ENCODE data around the gene CLBA1. TPM values are rescaled to one million over a fixed set of nuclear protein-coding genes. Genes with fewer than 3 reads are reported as not detected.
"Not testable (repeated sequence)": the region's sequence is repeated elsewhere in the genome, so short reads cannot be mapped to it uniquely, and the experiment has no call there.

CLBA1 gene
- total and polyA plus RNA-seq, 9 of the 15 experiments (the other 6 are each of a cell fraction or from before 2014, with no cell fraction given): 0.04 to 3.9 (median 2.6) TPM

DNA sequence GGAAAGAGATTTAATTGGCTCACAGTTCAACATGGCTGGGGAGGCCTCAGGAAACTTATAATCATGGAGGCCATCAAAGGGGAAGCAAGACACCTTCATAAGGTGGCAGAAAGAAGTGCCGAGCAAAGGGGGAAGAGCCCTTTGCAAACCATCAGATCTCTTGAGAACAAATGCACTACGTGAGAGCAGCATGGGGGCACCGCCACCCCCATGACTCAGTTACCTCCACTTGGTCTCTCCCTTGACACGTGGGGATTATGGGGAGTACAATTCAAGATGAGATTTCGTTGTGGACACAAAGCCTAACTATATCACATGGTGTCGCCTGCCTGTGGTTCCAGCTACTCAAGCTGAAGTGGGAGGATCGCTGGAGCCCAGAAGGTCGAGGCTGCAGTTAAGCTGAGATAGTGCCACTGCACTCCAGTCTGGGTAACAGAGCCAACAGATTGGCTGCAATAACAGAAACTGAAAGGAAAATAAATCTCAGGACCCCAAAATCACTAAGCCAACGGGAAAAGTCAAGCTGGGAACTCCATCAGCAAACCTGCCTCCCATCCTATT is 45.3 kb downstream of the CLBA1 start (continued):
- 0 out of 4 replicates have a peak, but pooled peaks of 1 of the 2 experiments have one; percentile 23 for TF ChIP-seq FOXK2 (conservative IDR thresholded peaks at IDR 0.05 in 1 of 2, IDR thresholded peaks at IDR 0.05 in 1 of 2; ENCODE audit: low read depth in 2 of 2)
- TF ChIP-seq BHLHE40 (IDR thresholded peaks at IDR 0.05; ENCODE audit: low read length): peak; percentile 26; the same call in 1 of the 2 replicates
- TF ChIP-seq SMARCA5 (IDR thresholded peaks at IDR 0.05): no peak
- no peak for TF ChIP-seq NFE2L1 (tag; IDR thresholded peaks at IDR 0.05; ENCODE audit: borderline replicate concordance, low read depth)
- peak; percentile 48 for TF ChIP-seq L3MBTL2 (IDR thresholded peaks at IDR 0.05)
- TF ChIP-seq ATF7 (IDR thresholded peaks at IDR 0.05): peak; percentile 18; the same call in 1 of the 2 replicates
- TF ChIP-seq ZSCAN29 (IDR thresholded peaks at IDR 0.05): no peak

DNA sequence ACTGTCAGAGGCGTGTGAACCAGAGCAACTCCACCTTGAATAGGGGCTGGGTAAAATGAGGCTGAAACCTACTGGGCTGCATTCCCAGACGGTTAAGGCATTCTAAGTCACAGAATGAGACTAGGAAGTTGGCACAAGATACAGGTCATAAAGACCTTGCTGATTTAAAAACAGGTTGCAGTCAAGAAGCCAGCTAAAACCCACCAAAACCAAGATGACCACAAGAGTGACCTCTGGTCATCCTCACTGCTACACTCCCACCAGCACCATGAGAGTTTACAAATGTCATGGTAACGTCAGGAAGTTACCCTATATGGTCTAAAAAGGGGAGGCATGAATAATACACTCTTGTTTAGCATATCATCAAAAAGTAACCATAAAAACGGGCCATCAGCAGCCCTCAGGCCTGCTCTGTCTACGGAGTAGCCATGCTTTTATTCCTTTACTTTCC is 46.9 kb downstream of the CLBA1 start:
- H3K79me2 ChIP-seq (ENCODE audit: control insufficient read depth, insufficient read depth, low read length); H2AFZ ChIP-seq (ENCODE audit: low read depth, low read length); POLR2A ChIA-PET; DNase-seq (ENCODE audit: extremely low read depth in 1 of 4, low spot score in 3 of 4); H3K9me3 ChIP-seq (replicated peaks; ENCODE audit: control insufficient read depth, insufficient read depth, low read depth, low read length); intact Hi-C loops (cut with micrococcal nuclease); H3K9ac ChIP-seq (ENCODE audit: insufficient read depth in 1 of 2, low read depth in 2 of 2, low read length in 2 of 2); CTCF ChIA-PET (ENCODE audit: low intra/inter-chr PET ratio); FAIRE-seq; H3K4me1 ChIP-seq (replicated peaks in 1 of 2; ENCODE audit: control insufficient read depth in 2 of 2, insufficient read depth in 2 of 2, low read length in 2 of 2); in situ Hi-C loops (cut with MboI); BruUV-seq (replicated peaks); H3K27ac ChIP-seq (ENCODE audit: extremely low read depth, low read depth, low read length); H3K27me3 ChIP-seq (ENCODE audit: control insufficient read depth in 2 of 2, insufficient read depth in 2 of 2, low read length in 2 of 2); H4K20me1 ChIP-seq (replicated peaks; ENCODE audit: control insufficient read depth, insufficient read depth, low read length); H3K9me1 ChIP-seq (ENCODE audit: control insufficient read depth, insufficient read depth, low read length); H3K4me2 ChIP-seq (ENCODE audit: insufficient read depth, low read length); H3K36me3 ChIP-seq (ENCODE audit: control insufficient read depth, insufficient read depth, low read length); H3K4me3 ChIP-seq; ATAC-seq: not testable (repeated sequence)
- 0 out of 2 replicates have a peak, but pooled peaks have one; percentile 27 for TF ChIP-seq RFX1 (IDR thresholded peaks at IDR 0.05)
- WGBS (ENCODE audit: insufficient coverage, low coverage, missing lambda C conversion rate): 23% methylated on average over 5 of the region's 5 CpGs

DNA sequence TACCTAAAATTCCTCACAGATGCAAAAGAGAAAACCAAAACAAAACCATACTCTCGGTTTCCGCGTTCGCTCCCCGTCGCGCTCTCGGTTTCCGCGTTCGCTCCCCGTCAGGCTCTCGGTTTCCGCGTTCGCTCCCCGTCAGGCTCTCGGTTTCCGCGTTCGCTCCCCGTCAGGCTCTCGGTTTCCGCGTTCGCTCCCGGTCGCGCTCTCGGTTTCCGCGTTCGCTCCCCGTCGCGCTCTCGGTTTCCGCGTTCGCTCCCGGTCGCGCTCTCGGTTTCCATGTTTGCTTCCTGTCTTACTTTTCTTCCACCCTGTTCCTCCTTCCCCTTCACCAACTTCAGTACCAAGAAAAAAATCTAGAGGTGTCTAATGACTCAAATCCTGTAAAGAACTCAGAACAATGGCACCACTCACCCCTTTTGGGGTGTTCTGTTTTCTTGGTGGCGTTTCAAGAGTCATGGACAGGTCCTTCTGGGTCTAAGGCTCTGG is 47.9 kb downstream of the CLBA1 start:
- H3K9ac ChIP-seq (ENCODE audit: insufficient read depth in 1 of 2, low read depth in 2 of 2, low read length in 2 of 2); H3K79me2 ChIP-seq (ENCODE audit: control insufficient read depth, insufficient read depth, low read length); POLR2A ChIA-PET; BruUV-seq (replicated peaks); H3K36me3 ChIP-seq (ENCODE audit: control insufficient read depth, insufficient read depth, low read length); H3K9me1 ChIP-seq (ENCODE audit: control insufficient read depth, insufficient read depth, low read length); in situ Hi-C loops (cut with MboI); H4K20me1 ChIP-seq (replicated peaks; ENCODE audit: control insufficient read depth, insufficient read depth, low read length); intact Hi-C loops (cut with micrococcal nuclease); H3K4me1 ChIP-seq (replicated peaks in 1 of 2; ENCODE audit: control insufficient read depth in 2 of 2, insufficient read depth in 2 of 2, low read length in 2 of 2); H3K27me3 ChIP-seq (ENCODE audit: control insufficient read depth in 2 of 2, insufficient read depth in 2 of 2, low read length in 2 of 2); FAIRE-seq; DNase-seq (ENCODE audit: extremely low read depth in 1 of 4, low spot score in 3 of 4); H3K4me2 ChIP-seq (ENCODE audit: insufficient read depth, low read length); H3K27ac ChIP-seq (ENCODE audit: extremely low read depth, low read depth, low read length); H2AFZ ChIP-seq (ENCODE audit: low read depth, low read length); H3K4me3 ChIP-seq; H3K9me3 ChIP-seq (replicated peaks; ENCODE audit: control insufficient read depth, insufficient read depth, low read depth, low read length); ATAC-seq: not testable (repeated sequence)
- WGBS (ENCODE audit: insufficient coverage, low coverage, missing lambda C conversion rate): 81% methylated on average over 18 of the region's 45 CpGs
- CTCF ChIA-PET (ENCODE audit: low intra/inter-chr PET ratio): interaction anchor here (0.5 kb wide), 1 partner anchor 51 kb away, joined by 3 read pairs; no protein-coding TSS in a partner anchor

Data from K562 (cell line).